Mucosa of stomach (tissue), 1 donor: ENCODE results near the gene YBX3.
A peak's percentile ranks its signal among the peaks of the same experiment; 100 is the strongest.

Source experiments
- H3K27me3 ChIP-seq: one replicate; pipeline ENCODE4 v1.7.0; 2013; ENCODE audit warnings: mild to moderate bottlenecking, low read length; ENCODE audit not compliant: control insufficient read depth, insufficient read depth
- H3K36me3 ChIP-seq: one replicate; pipeline ENCODE4 v1.7.0; 2013; ENCODE audit warnings: low read length; ENCODE audit not compliant: control insufficient read depth, insufficient read depth
- H3K4me1 ChIP-seq: one replicate; pipeline ENCODE4 v1.7.0; 2013; ENCODE audit warnings: mild to moderate bottlenecking, low read length; ENCODE audit not compliant: control insufficient read depth, insufficient read depth
- H3K4me3 ChIP-seq: one replicate; pipeline ENCODE4 v1.7.0; 2013; ENCODE audit warnings: low read length
- H3K9ac ChIP-seq: one replicate; pipeline ENCODE4 v1.7.0; 2013; ENCODE audit warnings: mild to moderate bottlenecking, low read length, moderate library complexity
- H3K9me3 ChIP-seq: one replicate; pipeline ENCODE4 v1.7.0; 2013; ENCODE audit warnings: mild to moderate bottlenecking, low read length, moderate library complexity; ENCODE audit not compliant: control insufficient read depth
- donor health status: Pancreatic carcinoma.

The YBX3 gene

GRCh38 chr12:10739157-10740118, 16.3 kb upstream of the YBX3 start:
- H3K9ac ChIP-seq, result no peak overlapping the region
- H3K36me3 ChIP-seq, result no peaks in the 10 kb centered on the region
- no peaks in the 10 kb centered on the region for H3K27me3 ChIP-seq
- no peaks in the 10 kb centered on the region for H3K4me1 ChIP-seq
- no peak overlapping the region for H3K4me3 ChIP-seq
- no peaks in the 10 kb centered on the region for H3K9me3 ChIP-seq

DNA sequence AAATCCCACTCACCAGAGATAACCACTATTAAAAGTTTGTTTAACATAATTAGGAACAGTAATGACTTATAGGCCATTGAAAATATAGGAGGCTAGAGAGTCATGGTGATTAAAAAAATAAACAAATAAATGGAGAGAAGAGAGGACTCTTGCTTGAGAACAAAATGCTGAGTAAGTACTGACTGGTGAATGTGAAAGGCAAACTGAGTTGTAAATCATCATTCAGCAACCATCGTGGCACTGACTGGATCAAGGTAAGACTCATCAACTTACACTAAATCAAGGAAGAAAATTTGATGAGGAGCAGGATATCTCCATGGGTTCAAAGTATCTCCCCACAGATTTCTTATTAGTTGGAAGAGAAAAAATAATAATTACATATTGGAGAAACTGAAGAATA, 14.1 kb upstream of the YBX3 start:
- Histone ChIP-seq H3K9me3 (no peaks in the 10 kb centered on the region), H3K9ac (no peak overlapping the region), H3K36me3 (no peaks in the 10 kb centered on the region), H3K4me1 (no peaks in the 10 kb centered on the region), H3K27me3 (no peaks in the 10 kb centered on the region), H3K4me3 (no peak overlapping the region)

GRCh38 chr12:10736463-10736862, 13.3 kb upstream of the YBX3 start:
- Histone ChIP-seq H3K9ac (no peak overlapping the region), H3K4me1 (no peaks in the 10 kb centered on the region)

GRCh38 chr12:10735428-10735827, 12.3 kb upstream of the YBX3 start:
- Histone ChIP-seq H3K9ac (no peak overlapping the region), H3K36me3 (no peaks in the 10 kb centered on the region), H3K4me3 (no peak overlapping the region), H3K4me1 (no peaks in the 10 kb centered on the region), H3K27me3 (no peaks in the 10 kb centered on the region), H3K9me3 (no peaks in the 10 kb centered on the region)

More at GRCh38 chr12:10736463-10736862, 13.3 kb upstream of the YBX3 start:
- no peaks in the 10 kb centered on the region for H3K36me3 ChIP-seq
- H3K4me3 ChIP-seq, result no peak overlapping the region
- no peaks in the 10 kb centered on the region for H3K27me3 ChIP-seq
- no peaks in the 10 kb centered on the region for H3K9me3 ChIP-seq

- no peaks in the 10 kb centered on the region for H3K27me3 ChIP-seq
- no peak overlapping the region for H3K9ac ChIP-seq
- no peak overlapping the region for H3K4me3 ChIP-seq
- H3K36me3 ChIP-seq, result no peaks in the 10 kb centered on the region
- no peaks in the 10 kb centered on the region for H3K4me1 ChIP-seq
- no peaks in the 10 kb centered on the region for H3K9me3 ChIP-seq
Observed at GRCh38 chr12:10732549-10732948, 9.4 kb upstream of the YBX3 start.

GRCh38 chr12:10732066-10732465, 8.9 kb upstream of the YBX3 start:
- Histone ChIP-seq H3K4me3 (no peak overlapping the region), H3K9ac (no peak overlapping the region), H3K36me3 (no peaks in the 10 kb centered on the region), H3K27me3 (no peaks in the 10 kb centered on the region), H3K4me1 (no peaks in the 10 kb centered on the region), H3K9me3 (no peaks in the 10 kb centered on the region)

GRCh38 chr12:10730559-10730958, 7.4 kb upstream of the YBX3 start:
- no peak overlapping the region for H3K9ac ChIP-seq
- H3K36me3 ChIP-seq, result no peaks in the 10 kb centered on the region
- no peak overlapping the region for H3K4me3 ChIP-seq
- no peaks in the 10 kb centered on the region for H3K27me3 ChIP-seq
- no peaks in the 10 kb centered on the region for H3K9me3 ChIP-seq
- no peaks in the 10 kb centered on the region for H3K4me1 ChIP-seq

- no peaks in the 10 kb centered on the region for H3K36me3 ChIP-seq
- H3K9me3 ChIP-seq, result no peaks in the 10 kb centered on the region
- H3K4me1 ChIP-seq, result peaks cover 8% of the 10 kb centered on the region
- no peak overlapping the region for H3K4me3 ChIP-seq
- no peak overlapping the region for H3K9ac ChIP-seq
- H3K27me3 ChIP-seq, result no peaks in the 10 kb centered on the region
Observed at GRCh38 chr12:10728091-10728490, 5.0 kb upstream of the YBX3 start.

DNA sequence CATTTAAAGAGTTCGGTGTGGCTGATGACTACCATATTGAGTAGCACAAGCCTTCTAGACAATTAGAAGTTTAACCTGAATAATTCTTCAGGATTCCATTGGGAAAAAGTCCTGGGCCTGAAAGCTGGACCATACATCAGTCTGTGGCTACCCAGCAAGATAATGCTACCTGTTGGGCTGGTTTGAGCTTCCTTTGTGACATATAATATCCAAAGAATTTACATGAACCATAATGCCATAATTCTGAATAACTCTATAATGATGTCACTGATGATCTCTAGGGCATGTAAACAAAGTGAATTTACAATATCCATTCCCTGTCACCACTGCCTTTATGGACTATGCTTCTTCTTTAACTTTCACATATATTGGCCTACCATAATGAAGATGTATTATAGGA, 3.8 kb upstream of the YBX3 start:
- Histone ChIP-seq H3K4me3 (no peak overlapping the region), H3K4me1 (peaks cover 8% of the 10 kb centered on the region), H3K9me3 (no peaks in the 10 kb centered on the region), H3K9ac (no peak overlapping the region), H3K27me3 (no peaks in the 10 kb centered on the region), H3K36me3 (no peaks in the 10 kb centered on the region)

DNA sequence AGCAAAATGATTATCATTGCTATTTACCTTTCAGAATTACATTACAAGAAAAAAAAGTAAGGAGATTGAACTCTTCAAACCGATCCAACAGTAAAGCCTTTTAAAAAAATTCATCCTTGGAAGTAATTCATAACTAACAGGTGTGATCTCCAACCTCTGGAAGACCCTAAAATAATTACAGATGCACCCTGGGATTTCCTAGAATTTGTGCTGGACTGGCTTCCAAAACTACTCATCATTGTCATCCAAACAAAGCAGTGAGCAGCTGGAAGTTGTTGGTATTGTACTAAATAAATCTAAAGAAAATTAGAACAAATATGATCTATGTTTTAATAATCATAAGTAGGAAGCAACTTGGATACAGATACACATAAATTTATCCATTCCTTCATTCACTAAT, 1.9 kb upstream of the YBX3 start:
- Histone ChIP-seq H3K4me3 (no peak overlapping the region), H3K9me3 (no peaks in the 10 kb centered on the region), H3K9ac (no peak overlapping the region), H3K27me3 (no peaks in the 10 kb centered on the region), H3K4me1 (peaks cover 23% of the 10 kb centered on the region), H3K36me3 (no peaks in the 10 kb centered on the region)

DNA sequence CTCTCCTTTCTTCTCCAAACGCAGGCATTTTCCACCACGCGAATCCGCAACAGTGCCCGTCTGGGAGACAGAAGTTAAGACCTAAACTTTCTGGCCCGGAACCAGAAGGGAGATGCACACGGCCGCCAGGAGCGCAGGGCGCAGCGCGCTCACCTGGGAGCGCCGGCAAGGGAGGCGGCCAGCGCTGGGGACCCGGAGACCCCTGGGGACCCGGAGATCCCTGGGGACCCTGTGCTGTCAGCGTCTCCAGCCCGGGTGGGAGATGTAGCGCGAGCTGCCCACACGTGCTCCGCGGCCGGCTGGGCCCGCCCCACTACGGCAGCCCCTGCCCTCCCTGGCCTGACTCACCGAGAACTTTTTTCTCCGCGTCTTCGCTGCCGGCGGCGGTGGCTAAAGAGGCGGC, 620 bp downstream of the YBX3 start:
- Histone ChIP-seq H3K9me3 (no peaks in the 10 kb centered on the region), H3K9ac (peak overlapping the region; percentile 89), H3K27me3 (no peaks in the 10 kb centered on the region), H3K4me3 (peak overlapping the region; percentile 87), H3K4me1 (peaks cover 40% of the 10 kb centered on the region), H3K36me3 (no peaks in the 10 kb centered on the region)

DNA sequence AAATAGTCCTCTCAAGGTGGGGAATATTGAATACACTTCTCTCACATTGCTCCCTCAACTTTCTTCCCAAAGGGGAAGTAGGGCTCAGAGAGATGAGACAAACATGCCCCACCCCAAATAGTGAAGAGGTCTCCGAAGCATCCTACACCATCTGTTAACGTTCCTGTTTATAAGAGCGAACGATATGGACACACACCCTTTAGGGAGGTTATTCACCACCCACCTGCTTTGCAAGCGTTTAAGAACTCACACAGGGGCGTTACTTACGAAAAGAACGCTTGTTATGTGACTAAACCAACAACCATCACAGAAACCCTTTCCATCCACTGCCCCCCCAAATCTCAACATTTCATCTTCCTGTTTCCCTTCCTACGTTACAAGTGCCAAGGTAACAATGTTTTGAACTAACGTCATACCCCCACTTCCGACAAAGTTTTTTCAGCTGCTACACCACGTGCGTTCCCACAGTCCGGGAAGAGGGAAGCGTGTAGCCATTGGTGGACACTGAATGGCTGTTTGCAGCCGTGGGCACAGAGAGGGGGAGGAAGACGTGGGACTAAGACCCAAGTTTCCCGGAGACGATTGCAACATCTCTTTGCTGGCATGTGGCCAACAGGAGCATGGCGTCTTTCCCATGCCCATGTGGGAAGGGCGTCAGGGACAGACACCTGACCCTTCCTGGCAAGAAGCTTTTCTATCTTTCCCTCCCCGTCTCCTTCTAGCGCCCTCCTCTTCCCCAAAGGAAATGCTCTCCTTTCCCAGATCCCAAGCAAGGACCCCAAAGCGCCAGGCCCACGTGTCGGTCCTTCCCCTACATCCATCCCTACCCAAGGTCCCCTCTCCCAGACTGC, 1.2 kb downstream of the YBX3 start:
- no peaks in the 10 kb centered on the region for H3K27me3 ChIP-seq
- H3K9me3 ChIP-seq, result no peaks in the 10 kb centered on the region
- peak overlapping the region; percentile 87 for H3K4me3 ChIP-seq
- H3K9ac ChIP-seq, result peak overlapping the region; percentile 89
- no peaks in the 10 kb centered on the region for H3K36me3 ChIP-seq
- H3K4me1 ChIP-seq, result peaks cover 44% of the 10 kb centered on the region
